Fibroblast of villous mesenchyme (primary cell): Measurements from ENCODE around the gene RGMA. TPM values are rescaled to one million over a fixed set of nuclear protein-coding genes. Genes with fewer than 3 reads are reported as not detected.
"Not testable (repeated sequence)": the region's sequence is repeated elsewhere in the genome, so short reads cannot be mapped to it uniquely, and the experiment has no call there.

ENCODE experiments used
- DNase-seq: peaks from one replicate; pipeline ENCODE4 v3.0.0-alpha.2; 2010; ENCODE audit warnings: low read depth
- H3K4me3 ChIP-seq: 2 replicates; pipeline ENCODE4 v1.5.1; 2011; ENCODE audit warnings: low read depth, mild to moderate bottlenecking, low read length
- total RNA-seq: library from RNA; depleted of rRNA; stranded (reverse); fragments of >200 nt; gene quantifications from 2 replicates; pipeline ENCODE4 v1.2.3, GENCODE V29; 2012
- TF ChIP-seq, protein P1 (sequence below): IDR thresholded peaks from 2 replicates; pipeline ENCODE4 v1.5.1; 2012; ENCODE audit warnings: low read depth, mild to moderate bottlenecking, low read length; ENCODE audit not compliant: insufficient read depth

RGMA gene
- total RNA-seq, 1 donor, result not detected

DNA sequence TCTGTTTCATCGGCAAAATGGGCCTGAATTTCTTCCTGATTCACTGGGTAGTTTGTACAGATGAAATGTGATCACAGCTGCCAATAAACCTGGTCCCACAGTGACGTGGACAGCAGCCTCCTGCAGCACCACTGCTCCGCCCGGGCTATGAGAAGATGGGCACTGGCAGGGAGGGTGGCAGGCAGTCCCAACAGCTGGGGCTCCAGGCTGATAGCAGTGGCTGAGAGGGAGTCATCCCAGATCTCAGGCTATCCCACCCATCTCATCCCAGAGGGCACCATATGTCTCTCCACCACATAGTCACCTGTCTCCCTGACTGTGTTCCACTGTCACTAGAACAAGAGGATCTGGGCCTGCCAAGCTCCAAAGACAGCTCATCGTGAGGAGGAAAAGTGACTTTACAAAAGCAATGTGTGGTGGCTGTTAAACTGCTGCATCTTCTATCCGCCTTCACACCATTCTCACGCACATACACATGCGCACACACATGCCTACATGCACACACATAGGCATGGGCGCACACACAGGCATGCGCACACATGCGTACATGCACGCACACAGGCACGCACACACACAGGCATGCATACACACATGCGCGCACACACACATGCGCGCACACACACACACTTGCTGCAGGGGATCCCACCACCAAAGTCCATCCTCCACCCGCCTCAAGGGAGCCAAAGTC is 46.2 kb downstream of the RGMA start:
- no peak for DNase-seq
- TF ChIP-seq, protein P1, sequence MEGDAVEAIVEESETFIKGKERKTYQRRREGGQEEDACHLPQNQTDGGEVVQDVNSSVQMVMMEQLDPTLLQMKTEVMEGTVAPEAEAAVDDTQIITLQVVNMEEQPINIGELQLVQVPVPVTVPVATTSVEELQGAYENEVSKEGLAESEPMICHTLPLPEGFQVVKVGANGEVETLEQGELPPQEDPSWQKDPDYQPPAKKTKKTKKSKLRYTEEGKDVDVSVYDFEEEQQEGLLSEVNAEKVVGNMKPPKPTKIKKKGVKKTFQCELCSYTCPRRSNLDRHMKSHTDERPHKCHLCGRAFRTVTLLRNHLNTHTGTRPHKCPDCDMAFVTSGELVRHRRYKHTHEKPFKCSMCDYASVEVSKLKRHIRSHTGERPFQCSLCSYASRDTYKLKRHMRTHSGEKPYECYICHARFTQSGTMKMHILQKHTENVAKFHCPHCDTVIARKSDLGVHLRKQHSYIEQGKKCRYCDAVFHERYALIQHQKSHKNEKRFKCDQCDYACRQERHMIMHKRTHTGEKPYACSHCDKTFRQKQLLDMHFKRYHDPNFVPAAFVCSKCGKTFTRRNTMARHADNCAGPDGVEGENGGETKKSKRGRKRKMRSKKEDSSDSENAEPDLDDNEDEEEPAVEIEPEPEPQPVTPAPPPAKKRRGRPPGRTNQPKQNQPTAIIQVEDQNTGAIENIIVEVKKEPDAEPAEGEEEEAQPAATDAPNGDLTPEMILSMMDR, result no peak
- H3K4me3 ChIP-seq, result no peak overlapping the region

DNA sequence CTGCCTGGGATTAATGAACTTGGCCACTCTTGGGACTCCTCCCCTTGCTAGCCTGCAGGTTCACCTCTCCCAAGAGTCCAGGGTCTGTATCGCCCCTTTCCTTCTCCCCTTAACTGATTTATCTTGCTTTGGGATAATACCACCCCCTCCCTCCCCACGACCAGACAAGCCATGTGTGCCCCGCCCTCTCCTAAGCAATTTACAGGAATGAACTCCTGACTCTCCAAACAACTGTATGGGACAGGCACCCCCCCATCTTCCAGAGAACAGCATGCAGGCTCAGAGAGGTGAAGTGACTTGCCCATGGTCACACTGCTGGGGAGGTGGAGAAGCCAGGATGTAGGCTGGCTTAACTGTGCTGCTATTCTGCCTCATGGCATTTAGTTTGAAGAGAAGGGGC is 46.8 kb downstream of the RGMA start:
- no peak overlapping the region for H3K4me3 ChIP-seq
- DNase-seq, result no peak
- TF ChIP-seq, protein P1, result no peak

DNA sequence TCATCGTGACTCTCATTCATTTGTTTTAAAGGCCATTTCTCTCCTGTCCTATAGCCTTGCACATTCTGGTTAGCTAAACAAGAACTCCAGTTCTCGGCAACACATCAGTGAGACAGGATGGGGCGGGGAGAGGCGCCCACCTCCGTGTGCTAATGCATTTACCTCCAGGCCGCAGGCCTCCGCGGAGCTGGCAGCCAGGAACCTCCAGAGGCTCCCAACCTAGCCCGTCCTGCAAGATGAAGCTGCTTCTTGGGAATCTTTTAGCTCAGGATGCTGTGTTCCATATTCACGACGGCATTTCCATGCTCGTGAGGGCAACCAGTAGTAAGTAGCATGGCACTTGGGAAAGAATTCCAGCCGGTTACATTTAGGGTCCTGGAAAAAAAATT is 47.9 kb downstream of the RGMA start:
- H3K4me3 ChIP-seq, result no peak overlapping the region
- DNase-seq, result no peak
- TF ChIP-seq, protein P1, result no peak

DNA sequence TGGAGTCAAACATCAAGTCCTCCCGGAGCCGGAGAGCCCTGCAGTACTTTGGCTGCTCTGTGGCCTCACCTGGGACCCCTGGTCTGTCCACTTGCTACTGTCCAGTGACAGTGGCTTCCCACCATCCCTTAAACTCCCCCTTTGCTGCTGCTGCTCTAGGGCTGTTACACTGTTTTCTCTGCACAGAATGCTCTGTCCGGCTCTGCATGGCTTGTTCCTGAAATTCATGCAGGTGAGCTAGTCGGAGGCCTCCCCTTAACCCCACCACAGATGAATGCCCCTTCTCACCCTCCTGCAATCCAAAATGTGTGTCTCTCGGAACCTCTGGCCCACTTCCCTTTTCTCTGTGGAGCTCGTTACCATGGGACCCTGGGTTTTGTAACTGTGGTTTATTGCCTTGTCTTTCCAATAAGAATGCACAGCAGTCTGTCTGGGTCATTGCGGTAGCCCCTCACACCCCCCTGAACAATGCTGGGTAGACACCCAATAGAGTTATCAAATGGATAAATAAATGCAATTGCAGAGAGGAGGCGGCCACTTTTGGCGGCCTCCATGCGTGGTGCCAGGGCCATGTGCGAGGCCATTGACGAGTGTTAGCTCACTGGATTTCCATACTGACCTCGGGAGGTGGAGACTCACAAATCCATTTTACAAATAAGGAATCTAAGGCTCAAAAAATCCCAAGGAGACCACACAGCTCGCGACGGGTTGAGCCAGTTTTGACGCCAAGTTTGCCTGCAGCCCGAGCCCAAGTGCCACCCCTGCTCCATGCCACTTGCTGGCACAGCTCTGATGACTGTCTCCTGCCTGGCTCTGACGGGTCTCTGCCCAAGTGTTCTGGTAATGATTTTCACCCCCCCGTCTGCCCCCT is 48.5 kb downstream of the RGMA start:
- no peak overlapping the region for H3K4me3 ChIP-seq
- DNase-seq, result no peak
- TF ChIP-seq, protein P1, result no peak

DNA sequence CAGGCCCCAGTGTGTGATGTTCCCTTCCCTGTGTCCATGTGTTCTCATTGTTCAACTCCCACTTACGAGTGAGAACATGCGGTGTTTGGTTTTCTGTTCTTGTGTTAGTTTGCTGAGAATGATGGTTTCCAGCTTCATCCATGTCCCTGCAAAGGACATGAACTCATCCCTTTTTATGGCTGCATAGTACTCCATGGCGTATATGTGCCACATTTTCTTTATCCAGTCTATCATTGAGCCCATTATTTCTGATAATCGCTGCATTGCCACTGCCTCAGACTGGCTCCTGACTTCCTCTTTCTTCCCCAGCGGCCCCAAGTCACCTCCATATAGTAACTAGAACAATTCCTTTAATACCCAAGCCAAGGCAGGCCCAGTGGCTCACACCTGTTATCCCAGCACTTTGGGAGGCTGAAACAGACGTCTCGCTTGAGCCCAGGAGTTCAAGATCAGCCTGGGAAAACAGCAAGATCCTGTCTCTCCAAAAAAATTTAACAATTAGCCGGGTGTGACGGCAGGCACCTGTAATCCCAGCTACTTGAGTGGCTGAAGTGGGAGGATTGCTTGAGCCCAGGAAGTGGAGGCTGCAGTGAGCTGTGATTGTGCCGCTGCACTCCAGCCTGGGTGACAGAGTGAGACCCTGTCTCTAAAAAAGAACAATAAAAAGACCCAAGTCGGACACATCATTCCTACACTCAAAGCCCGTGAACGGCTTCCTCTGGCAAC is 49.3 kb downstream of the RGMA start:
- not testable (repeated sequence) for DNase-seq, H3K4me3 ChIP-seq

DNA sequence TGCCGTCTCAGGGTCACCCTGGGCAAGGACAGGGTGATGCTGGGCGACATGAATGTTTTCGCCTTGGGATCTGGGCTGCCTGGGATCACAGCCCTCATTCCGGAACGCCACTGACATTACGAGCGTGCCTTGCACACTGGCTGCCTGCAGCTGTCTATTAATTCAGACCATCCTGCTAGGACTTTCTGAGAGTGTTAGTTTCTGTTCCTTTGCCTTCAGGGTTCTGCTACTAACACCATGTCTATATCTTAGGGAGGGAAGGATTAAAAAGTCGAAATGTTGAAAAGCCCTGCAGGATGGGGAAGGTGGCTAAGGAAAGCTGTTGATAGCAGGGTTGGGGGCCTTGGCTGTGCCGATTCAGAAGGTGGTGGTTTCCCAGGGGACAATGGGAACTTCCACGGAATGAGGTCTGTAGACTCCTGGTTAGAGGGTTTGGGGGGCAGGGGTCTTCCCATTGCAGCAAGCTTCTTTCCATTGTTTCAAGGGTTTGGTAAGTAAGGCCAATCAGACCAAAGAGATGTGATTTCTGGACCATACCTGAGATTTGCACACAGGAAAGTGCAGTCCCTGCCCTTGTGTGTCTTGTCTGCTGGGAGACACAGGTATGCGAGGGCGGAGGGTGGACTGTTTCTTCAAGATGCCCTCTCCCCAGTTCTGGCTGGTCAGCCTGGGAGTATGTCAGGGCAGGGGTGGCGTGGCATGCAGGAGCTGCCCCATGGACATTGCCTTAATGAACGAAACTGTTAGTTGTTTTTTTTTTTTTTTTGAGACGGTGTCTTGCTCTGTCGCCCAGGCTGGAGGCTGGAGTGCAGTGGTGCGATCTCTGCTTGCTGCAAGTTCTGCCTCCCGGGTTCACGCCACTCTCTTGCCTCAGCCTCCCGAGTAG is 50.9 kb downstream of the RGMA start:
- DNase-seq, result no peak
- TF ChIP-seq, protein P1, result no peak
- H3K4me3 ChIP-seq, result no peak overlapping the region
